RWPE1 (cell line): Measurements from ENCODE around the gene GREB1.
"Not testable (repeated sequence)": the region's sequence is repeated elsewhere in the genome, so short reads cannot be mapped to it uniquely, and the experiment has no call there.

Experiments
- CTCF ChIA-PET: fragments of 350-600 bp; sonication (Branson Sonifier 250); formaldehyde crosslinking; extraction: SDS; loops from one replicate; lab custom pipeline; 2021; lab: Yijun Ruan, JAX
- POLR2A ChIA-PET: fragments of 400-600 bp; formaldehyde crosslinking; extraction: SDS; loops from one replicate; lab custom pipeline; 2020; ENCODE audit warnings: antibody characterized with exemption; ENCODE audit not compliant: low non-redundant PET; lab: Yijun Ruan, JAX
- DNase-seq: peaks from one replicate; pipeline ENCODE4 v3.0.0; 2012; ENCODE audit warnings: low spot score
- H3K27ac ChIP-seq: fragments of 450-650 bp; 2 replicates; pipeline ENCODE4 v1.5.1; 2017
- TF ChIP-seq, protein P1 (sequence below): fragments of 450-650 bp; conservative IDR thresholded peaks from 2 replicates; pipeline ENCODE4 v1.5.1; 2017; ENCODE audit warnings: low read depth, mild to moderate bottlenecking

Gene GREB1

DNA sequence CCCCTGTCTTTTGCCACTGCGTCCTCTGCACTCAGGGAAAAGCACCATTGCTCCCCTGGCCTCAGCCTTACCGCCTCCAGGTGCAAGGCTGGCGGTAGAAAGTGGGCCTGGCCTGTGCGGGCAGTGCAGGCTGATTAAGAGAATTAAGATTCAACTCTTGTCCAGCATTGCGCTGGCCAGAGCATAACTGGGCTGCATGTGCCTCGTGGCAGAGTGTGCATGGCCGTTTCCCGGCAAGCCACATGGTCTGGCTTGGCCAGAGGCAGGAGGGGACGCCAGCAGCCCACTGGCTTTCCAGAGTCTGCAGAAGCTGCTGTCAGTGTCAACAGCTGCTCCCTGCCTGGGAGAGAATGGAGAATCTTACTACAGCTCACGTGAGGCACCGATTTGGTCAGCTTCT is 123.8 kb downstream of the GREB1 start:
- ChIA-PET POLR2A (no interaction called here), CTCF (interaction anchor here (0.7 to 1.0 kb wide), 3 partner anchors 9 to 144 kb away, joined by 3 to 6 read pairs (median 3); no protein-coding TSS in a partner anchor)
- no peak for DNase-seq
- TF ChIP-seq, protein P1, sequence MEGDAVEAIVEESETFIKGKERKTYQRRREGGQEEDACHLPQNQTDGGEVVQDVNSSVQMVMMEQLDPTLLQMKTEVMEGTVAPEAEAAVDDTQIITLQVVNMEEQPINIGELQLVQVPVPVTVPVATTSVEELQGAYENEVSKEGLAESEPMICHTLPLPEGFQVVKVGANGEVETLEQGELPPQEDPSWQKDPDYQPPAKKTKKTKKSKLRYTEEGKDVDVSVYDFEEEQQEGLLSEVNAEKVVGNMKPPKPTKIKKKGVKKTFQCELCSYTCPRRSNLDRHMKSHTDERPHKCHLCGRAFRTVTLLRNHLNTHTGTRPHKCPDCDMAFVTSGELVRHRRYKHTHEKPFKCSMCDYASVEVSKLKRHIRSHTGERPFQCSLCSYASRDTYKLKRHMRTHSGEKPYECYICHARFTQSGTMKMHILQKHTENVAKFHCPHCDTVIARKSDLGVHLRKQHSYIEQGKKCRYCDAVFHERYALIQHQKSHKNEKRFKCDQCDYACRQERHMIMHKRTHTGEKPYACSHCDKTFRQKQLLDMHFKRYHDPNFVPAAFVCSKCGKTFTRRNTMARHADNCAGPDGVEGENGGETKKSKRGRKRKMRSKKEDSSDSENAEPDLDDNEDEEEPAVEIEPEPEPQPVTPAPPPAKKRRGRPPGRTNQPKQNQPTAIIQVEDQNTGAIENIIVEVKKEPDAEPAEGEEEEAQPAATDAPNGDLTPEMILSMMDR: no peak
- H3K27ac ChIP-seq: no peak overlapping the region

DNA sequence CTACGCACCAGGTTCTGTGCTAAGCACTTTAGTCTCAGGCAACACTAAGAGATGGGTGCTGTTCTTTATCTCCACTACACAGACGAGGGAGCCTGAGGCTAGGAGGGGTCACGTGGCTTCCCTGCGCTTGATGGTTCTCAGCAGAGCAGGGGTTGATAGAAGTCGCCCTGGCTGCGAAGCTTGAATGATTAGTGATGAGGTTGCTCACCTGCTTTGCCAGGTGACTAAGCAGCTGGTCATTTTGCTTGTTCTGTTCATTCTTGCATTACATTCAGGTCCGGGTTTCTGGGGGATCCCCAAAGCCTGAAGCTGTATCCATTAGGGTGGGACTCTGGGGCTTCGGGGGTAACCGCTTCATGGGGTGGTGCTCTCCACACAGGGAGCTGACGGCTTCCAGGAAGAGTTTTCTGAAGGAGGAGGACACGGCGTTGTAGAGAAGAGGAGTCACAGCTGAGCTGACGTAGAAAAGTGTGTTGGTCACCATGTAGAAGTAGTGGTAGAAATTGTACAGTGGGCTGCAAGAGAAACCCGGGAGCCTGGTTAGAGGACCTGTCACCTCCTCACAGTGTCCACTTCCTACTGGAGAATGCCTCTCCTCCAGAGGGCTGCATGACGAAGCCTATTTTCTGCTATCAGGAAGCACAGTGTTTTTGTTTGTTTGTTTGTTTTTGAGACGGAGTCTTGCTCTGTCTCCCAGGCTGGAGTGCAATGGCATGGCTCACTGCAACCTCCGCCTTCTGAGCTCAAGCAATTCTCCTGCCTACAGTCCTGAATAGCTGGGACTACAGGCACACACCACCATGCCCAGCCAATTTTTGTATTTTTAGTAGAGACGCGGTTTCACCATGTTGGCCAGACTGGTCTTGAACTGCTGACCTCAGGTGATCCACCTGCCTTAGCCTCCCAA is 124.6 kb downstream of the GREB1 start:
- CTCF ChIA-PET: interaction anchor here (0.9 to 1.0 kb wide), 2 partner anchors 9 to 35 kb away, joined by 3 to 6 read pairs; no protein-coding TSS in a partner anchor
- TF ChIP-seq, protein P1: no peak
- POLR2A ChIA-PET: no interaction called here
- peak; percentile 85 for DNase-seq
- no peak overlapping the region for H3K27ac ChIP-seq

DNA sequence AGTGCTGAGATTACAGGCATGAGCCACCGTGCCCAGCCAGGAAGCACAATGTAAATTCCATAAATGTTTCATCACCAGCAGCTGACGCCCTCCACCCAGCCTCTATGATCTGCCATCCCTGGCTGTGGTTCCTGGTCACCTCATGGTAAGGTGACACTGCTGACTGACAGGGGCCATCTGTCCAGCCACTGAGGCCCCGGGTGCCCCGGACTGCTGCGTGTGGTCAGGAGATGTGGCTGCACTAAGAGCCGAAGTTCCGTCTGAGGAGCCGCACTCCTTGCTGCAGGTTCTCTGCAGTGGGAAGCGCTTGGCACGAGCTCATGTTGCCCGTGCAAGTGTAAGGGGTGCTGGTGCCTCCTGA is 125.2 kb downstream of the GREB1 start:
- TF ChIP-seq, protein P1: no peak
- ChIA-PET CTCF (no interaction called here), POLR2A (no interaction called here)
- no peak for DNase-seq
- no peak overlapping the region for H3K27ac ChIP-seq

DNA sequence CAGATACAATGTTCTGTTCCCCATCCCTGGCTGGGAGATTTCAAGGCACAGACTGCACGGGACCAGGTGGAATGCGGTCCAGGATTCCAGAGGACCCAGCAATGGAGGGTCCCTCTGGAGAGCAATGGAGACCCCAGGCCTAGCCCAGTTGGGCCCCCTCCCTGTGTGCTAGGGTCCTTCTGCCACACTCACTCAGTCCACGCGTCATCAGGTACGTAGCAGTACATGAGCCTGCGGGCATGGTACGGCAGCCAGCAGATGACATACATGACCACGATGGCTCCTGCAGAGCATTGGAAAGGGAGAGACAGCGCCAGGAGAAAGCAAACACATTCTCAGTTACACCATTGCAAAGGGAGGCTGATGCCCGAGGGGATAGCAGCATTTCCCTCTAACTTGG is 126.0 kb downstream of the GREB1 start:
- ChIA-PET CTCF (no interaction called here), POLR2A (no interaction called here)

DNA sequence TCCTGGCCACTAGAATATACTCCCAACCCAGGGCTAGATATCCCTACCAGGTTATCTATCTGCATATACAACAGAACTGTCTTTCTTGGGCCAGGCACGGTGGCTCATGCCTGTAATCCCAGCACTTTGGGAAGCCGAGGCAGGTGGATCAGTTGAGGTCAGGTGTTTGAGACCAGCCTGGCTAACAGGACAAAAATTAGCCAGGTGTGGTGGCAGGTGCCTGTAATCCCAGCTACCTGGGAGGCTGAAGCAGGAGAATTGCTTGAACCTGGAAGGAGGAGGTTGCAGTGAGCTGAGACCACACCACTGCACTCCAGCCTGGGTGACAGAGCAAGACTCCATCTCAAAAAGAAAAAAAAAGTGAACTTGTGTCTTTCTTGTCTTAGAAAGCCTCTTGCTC is 126.6 kb downstream of the GREB1 start:
- POLR2A ChIA-PET, CTCF ChIA-PET: not testable (repeated sequence)

More for the DNA sequence above, 126.0 kb downstream of the GREB1 start:
- H3K27ac ChIP-seq: no peak overlapping the region
- no peak for DNase-seq
- TF ChIP-seq, protein P1: no peak

DNA sequence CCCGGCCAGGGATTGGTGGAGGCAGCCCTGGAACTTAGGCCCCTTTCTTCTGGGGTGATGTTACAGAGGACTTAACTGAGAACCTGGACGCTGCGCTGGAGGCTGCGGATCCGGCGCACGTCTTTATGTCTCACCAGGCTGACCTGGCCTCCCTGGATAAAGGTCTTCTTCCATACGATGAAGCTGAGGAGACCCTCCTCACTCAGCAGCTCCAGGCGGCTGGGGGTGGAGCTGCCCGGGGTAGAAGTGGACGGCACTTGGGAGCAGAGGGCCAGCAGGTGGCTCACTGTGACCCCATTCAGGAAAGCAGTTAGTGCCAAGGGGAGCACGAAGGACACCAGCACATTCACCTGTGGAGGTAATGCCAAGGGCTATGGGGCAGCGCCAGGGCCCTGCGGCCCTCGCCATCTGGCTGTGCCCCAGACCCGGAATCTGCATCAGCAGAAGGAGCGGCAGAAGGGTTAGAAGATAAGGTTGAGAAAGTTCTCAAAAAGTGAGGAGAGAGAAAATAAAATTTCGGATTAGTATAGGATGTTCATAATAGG is 128.1 kb downstream of the GREB1 start:
- POLR2A ChIA-PET: no interaction called here
- no peak overlapping the region for H3K27ac ChIP-seq
- DNase-seq: no peak
- TF ChIP-seq, protein P1: no peak
- CTCF ChIA-PET: no interaction called here

More for the DNA sequence above, 126.6 kb downstream of the GREB1 start:
- H3K27ac ChIP-seq, DNase-seq: not testable (repeated sequence)

DNA sequence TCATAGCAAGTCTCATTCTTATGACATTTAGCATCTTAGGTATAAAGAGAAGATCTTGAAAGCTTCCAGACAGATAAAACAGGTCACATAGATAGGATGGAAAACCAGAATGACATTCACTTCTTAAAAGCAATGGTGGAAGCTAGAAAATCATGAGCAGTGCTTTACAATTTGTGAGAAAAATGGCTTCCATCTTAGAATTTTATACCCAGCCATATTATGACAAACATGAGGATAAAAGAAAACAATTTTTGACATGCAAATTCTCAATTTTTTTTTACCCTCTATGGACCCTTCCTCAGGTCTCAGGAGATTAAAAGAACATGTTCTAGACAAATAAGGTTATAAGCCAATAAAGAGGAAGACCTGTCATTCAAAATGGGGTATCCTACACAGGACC is 129.0 kb downstream of the GREB1 start:
- no peak overlapping the region for H3K27ac ChIP-seq
- no peak for DNase-seq
- TF ChIP-seq, protein P1: no peak
- ChIA-PET CTCF (interaction anchor here (0.7 kb wide), 1 partner anchor 119 kb away, joined by 4 read pairs; no protein-coding TSS in a partner anchor), POLR2A (no interaction called here)
